Measurements from ENCODE around the gene CCDC160. TPM values are rescaled to one million over a fixed set of nuclear protein-coding genes. Genes with fewer than 3 reads are reported as not detected.

CCDC160 gene
- total RNA-seq, 1 experiment from 2014 or later: 1.8 TPM

DNA sequence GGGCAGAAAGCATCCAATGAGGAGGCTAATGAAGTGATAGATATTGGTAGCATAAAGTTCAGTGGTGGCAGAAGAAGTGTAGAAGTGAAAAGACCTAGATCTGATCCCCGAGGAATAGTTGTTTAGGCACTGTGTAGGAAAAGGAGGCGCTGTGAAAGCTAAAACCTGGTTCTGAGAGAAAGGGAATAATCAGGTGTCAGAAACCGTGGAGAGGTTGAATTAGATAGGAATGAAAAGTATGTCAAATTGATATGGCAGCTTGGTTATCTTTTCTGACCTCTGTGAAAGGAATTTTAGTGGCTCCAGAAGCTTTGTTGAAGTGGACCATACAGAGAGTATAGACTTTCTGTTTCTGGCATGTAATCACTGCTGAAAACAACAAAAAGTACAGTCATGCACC lies 30.8 kb upstream of the CCDC160 start (continued):
- TF ChIP-seq, protein P1, sequence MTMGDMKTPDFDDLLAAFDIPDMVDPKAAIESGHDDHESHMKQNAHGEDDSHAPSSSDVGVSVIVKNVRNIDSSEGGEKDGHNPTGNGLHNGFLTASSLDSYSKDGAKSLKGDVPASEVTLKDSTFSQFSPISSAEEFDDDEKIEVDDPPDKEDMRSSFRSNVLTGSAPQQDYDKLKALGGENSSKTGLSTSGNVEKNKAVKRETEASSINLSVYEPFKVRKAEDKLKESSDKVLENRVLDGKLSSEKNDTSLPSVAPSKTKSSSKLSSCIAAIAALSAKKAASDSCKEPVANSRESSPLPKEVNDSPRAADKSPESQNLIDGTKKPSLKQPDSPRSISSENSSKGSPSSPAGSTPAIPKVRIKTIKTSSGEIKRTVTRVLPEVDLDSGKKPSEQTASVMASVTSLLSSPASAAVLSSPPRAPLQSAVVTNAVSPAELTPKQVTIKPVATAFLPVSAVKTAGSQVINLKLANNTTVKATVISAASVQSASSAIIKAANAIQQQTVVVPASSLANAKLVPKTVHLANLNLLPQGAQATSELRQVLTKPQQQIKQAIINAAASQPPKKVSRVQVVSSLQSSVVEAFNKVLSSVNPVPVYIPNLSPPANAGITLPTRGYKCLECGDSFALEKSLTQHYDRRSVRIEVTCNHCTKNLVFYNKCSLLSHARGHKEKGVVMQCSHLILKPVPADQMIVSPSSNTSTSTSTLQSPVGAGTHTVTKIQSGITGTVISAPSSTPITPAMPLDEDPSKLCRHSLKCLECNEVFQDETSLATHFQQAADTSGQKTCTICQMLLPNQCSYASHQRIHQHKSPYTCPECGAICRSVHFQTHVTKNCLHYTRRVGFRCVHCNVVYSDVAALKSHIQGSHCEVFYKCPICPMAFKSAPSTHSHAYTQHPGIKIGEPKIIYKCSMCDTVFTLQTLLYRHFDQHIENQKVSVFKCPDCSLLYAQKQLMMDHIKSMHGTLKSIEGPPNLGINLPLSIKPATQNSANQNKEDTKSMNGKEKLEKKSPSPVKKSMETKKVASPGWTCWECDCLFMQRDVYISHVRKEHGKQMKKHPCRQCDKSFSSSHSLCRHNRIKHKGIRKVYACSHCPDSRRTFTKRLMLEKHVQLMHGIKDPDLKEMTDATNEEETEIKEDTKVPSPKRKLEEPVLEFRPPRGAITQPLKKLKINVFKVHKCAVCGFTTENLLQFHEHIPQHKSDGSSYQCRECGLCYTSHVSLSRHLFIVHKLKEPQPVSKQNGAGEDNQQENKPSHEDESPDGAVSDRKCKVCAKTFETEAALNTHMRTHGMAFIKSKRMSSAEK (CRISPR knock-in tag; IDR thresholded peaks at IDR 0.05; ENCODE audit: borderline replicate concordance): no peak
- TF ChIP-seq NFE2L1 (CRISPR knock-in tag; IDR thresholded peaks at IDR 0.05): no peak
- no peak for TF ChIP-seq FOXK1 (CRISPR knock-in tag; IDR thresholded peaks at IDR 0.05)
- TF ChIP-seq, protein P2, sequence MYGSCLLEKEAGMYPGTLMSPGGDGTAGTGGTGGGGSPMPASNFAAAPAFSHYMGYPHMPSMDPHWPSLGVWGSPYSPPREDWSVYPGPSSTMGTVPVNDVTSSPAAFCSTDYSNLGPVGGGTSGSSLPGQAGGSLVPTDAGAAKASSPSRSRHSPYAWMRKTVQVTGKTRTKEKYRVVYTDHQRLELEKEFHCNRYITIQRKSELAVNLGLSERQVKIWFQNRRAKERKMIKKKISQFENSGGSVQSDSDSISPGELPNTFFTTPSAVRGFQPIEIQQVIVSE (CRISPR knock-in tag; IDR thresholded peaks at IDR 0.05; ENCODE audit: borderline replicate concordance): no peak
- TF ChIP-seq ZNF219 (CRISPR knock-in tag; IDR thresholded peaks at IDR 0.05; ENCODE audit: borderline replicate concordance): no peak
- TF ChIP-seq, protein P3, sequence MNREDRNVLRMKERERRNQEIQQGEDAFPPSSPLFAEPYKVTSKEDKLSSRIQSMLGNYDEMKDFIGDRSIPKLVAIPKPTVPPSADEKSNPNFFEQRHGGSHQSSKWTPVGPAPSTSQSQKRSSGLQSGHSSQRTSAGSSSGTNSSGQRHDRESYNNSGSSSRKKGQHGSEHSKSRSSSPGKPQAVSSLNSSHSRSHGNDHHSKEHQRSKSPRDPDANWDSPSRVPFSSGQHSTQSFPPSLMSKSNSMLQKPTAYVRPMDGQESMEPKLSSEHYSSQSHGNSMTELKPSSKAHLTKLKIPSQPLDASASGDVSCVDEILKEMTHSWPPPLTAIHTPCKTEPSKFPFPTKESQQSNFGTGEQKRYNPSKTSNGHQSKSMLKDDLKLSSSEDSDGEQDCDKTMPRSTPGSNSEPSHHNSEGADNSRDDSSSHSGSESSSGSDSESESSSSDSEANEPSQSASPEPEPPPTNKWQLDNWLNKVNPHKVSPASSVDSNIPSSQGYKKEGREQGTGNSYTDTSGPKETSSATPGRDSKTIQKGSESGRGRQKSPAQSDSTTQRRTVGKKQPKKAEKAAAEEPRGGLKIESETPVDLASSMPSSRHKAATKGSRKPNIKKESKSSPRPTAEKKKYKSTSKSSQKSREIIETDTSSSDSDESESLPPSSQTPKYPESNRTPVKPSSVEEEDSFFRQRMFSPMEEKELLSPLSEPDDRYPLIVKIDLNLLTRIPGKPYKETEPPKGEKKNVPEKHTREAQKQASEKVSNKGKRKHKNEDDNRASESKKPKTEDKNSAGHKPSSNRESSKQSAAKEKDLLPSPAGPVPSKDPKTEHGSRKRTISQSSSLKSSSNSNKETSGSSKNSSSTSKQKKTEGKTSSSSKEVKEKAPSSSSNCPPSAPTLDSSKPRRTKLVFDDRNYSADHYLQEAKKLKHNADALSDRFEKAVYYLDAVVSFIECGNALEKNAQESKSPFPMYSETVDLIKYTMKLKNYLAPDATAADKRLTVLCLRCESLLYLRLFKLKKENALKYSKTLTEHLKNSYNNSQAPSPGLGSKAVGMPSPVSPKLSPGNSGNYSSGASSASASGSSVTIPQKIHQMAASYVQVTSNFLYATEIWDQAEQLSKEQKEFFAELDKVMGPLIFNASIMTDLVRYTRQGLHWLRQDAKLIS (CRISPR knock-in tag; IDR thresholded peaks at IDR 0.05; ENCODE audit: borderline replicate concordance): no peak
- TF ChIP-seq, protein P4, sequence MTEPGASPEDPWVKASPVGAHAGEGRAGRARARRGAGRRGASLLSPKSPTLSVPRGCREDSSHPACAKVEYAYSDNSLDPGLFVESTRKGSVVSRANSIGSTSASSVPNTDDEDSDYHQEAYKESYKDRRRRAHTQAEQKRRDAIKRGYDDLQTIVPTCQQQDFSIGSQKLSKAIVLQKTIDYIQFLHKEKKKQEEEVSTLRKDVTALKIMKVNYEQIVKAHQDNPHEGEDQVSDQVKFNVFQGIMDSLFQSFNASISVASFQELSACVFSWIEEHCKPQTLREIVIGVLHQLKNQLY (CRISPR knock-in tag; IDR thresholded peaks at IDR 0.05): no peak
- TF ChIP-seq, protein P5, sequence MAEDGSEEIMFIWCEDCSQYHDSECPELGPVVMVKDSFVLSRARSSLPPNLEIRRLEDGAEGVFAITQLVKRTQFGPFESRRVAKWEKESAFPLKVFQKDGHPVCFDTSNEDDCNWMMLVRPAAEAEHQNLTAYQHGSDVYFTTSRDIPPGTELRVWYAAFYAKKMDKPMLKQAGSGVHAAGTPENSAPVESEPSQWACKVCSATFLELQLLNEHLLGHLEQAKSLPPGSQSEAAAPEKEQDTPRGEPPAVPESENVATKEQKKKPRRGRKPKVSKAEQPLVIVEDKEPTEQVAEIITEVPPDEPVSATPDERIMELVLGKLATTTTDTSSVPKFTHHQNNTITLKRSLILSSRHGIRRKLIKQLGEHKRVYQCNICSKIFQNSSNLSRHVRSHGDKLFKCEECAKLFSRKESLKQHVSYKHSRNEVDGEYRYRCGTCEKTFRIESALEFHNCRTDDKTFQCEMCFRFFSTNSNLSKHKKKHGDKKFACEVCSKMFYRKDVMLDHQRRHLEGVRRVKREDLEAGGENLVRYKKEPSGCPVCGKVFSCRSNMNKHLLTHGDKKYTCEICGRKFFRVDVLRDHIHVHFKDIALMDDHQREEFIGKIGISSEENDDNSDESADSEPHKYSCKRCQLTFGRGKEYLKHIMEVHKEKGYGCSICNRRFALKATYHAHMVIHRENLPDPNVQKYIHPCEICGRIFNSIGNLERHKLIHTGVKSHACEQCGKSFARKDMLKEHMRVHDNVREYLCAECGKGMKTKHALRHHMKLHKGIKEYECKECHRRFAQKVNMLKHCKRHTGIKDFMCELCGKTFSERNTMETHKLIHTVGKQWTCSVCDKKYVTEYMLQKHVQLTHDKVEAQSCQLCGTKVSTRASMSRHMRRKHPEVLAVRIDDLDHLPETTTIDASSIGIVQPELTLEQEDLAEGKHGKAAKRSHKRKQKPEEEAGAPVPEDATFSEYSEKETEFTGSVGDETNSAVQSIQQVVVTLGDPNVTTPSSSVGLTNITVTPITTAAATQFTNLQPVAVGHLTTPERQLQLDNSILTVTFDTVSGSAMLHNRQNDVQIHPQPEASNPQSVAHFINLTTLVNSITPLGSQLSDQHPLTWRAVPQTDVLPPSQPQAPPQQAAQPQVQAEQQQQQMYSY (CRISPR knock-in tag; IDR thresholded peaks at IDR 0.05): no peak
- TF ChIP-seq SOX15 (CRISPR knock-in tag; IDR thresholded peaks at IDR 0.05): no peak
- TF ChIP-seq ZNF138 (CRISPR knock-in tag; conservative IDR thresholded peaks at IDR 0.05): no peak

DNA sequence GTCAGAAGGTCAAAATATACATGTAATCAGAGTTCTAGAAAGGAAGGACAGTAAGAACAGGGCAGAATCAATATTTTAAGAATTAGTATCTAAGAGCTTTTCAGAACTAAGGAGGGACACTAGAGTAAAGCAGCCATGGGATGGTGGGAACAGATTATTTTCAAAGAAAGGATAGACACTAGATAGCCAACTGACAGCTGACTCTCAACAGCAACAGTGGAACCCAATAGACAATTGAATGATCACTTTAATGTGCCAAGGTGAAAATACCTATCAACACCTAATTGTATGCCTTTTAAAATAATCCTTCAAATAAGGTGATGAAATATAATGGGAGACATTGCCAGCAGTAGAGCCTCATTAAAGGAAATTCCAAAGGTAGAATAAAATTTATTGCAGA lies 26.5 kb upstream of the CCDC160 start:
- Mint-ChIP-seq H3K9me3 (peaks cover 21% of the 10 kb centered on the region), H3K27ac (no peak overlapping the region), H3K27me3 (ENCODE audit: low read depth) (no peaks in the 10 kb centered on the region; the same call in 1 of the 2 replicates), H3K36me3 (peaks cover 6% of the 10 kb centered on the region), H3K4me1 (no peaks in the 10 kb centered on the region), H3K4me3 (no peak overlapping the region)
- TF ChIP-seq ZNF317 (CRISPR knock-in tag; IDR thresholded peaks at IDR 0.05; ENCODE audit: borderline replicate concordance, low read depth): peak; percentile 94
- no peak for TF ChIP-seq PRRX2 (CRISPR knock-in tag; IDR thresholded peaks at IDR 0.05)
- no peak for DNase-seq (ENCODE audit: low spot score)
- ChIA-PET POLR2A (no interaction called here), CTCF (no interaction called here)
- no peak for ATAC-seq
